HepG2 (cell line): ENCODE measurements around the gene MRPS10. TPM values are rescaled to one million over a fixed set of nuclear protein-coding genes. Genes with fewer than 3 reads are reported as not detected.

Experiments
- ADNP ChIP-seq: sonication (generic); formaldehyde crosslinking; IDR thresholded peaks from 2 replicates; pipeline ENCODE4 v1.4.0; 2020; ENCODE audit warnings: missing genetic modification reagents
- BCL3 ChIP-seq: sonication (generic); formaldehyde crosslinking; IDR thresholded peaks from 2 replicates; pipeline ENCODE4 v1.5.1; 2020; ENCODE audit warnings: mild to moderate bottlenecking, missing genetic modification reagents, moderate library complexity
- ELF4 ChIP-seq: sonication (generic); formaldehyde crosslinking; IDR thresholded peaks from 2 replicates; pipeline ENCODE4 v1.5.0; 2020; ENCODE audit warnings: missing genetic modification reagents, mild to moderate bottlenecking, moderate library complexity, borderline replicate concordance
- FOXP4 ChIP-seq: sonication (generic); formaldehyde crosslinking; IDR thresholded peaks from 2 replicates; pipeline ENCODE4 v1.4.0; 2020; ENCODE audit warnings: missing genetic modification reagents
- KLF11 ChIP-seq: IDR thresholded peaks from 2 replicates; pipeline ENCODE4 v1.6.1; 2016; ENCODE audit warnings: missing compliant biosample characterization
- KLF12 ChIP-seq: sonication (generic); formaldehyde crosslinking; IDR thresholded peaks from 2 replicates; pipeline ENCODE4 v1.4.0; 2020; ENCODE audit warnings: missing genetic modification reagents, borderline replicate concordance
- KLF13 ChIP-seq: sonication (generic); formaldehyde crosslinking; IDR thresholded peaks from 2 replicates; pipeline ENCODE4 v1.4.0; 2020; ENCODE audit warnings: mild to moderate bottlenecking, missing genetic modification reagents
- RBM39 ChIP-seq: fragments of 200-400 bp; formaldehyde crosslinking; IDR thresholded peaks from one replicate; pipeline ENCODE4 v1.6.1; 2018; ENCODE audit warnings: antibody characterized with exemption, mild to moderate bottlenecking, low read depth, low read length; ENCODE audit not compliant: poor library complexity, severe bottlenecking
- SOX13 ChIP-seq, 3 experiments: fragments of 450-650 bp in 1 of 3; sonication (generic) in 1 of 3; formaldehyde crosslinking in 1 of 3; IDR thresholded peaks in 2 of 3; conservative IDR thresholded peaks in 1 of 3; 2 replicates each; pipeline versions ENCODE4 v1.5.0 to v1.6.1; 2016 to 2020; ENCODE audit warnings: antibody characterized with exemption in 1 of 3, mild to moderate bottlenecking in 1 of 3, missing compliant biosample characterization in 1 of 3, missing genetic modification reagents in 1 of 3, moderate library complexity in 1 of 3
- STAG1 ChIP-seq: sonication (generic); formaldehyde crosslinking; IDR thresholded peaks from 2 replicates; pipeline ENCODE4 v1.4.0; 2020; ENCODE audit warnings: missing genetic modification reagents
- ZBTB46 ChIP-seq: sonication (generic); formaldehyde crosslinking; IDR thresholded peaks from 2 replicates; pipeline ENCODE4 v1.4.0; 2020; ENCODE audit warnings: mild to moderate bottlenecking, missing genetic modification reagents, borderline replicate concordance
- ZNF281 ChIP-seq: sonication (generic); formaldehyde crosslinking; IDR thresholded peaks from 2 replicates; pipeline ENCODE4 v1.4.0; 2020; ENCODE audit warnings: missing genetic modification reagents, borderline replicate concordance
- ZNF337 ChIP-seq: sonication (generic); formaldehyde crosslinking; IDR thresholded peaks from 2 replicates; pipeline ENCODE4 v1.5.1; 2020; ENCODE audit warnings: missing genetic modification reagents, low read depth, mild to moderate bottlenecking, borderline replicate concordance
- ZNF512 ChIP-seq: sonication (generic); formaldehyde crosslinking; IDR thresholded peaks from 2 replicates; pipeline ENCODE4 v1.4.0; 2020; ENCODE audit warnings: mild to moderate bottlenecking, missing genetic modification reagents
- ZNF576 ChIP-seq: sonication (generic); formaldehyde crosslinking; IDR thresholded peaks from 2 replicates; pipeline ENCODE4 v1.4.0; 2020; ENCODE audit warnings: mild to moderate bottlenecking, missing genetic modification reagents
- ZNF616 ChIP-seq: sonication (generic); formaldehyde crosslinking; IDR thresholded peaks from 2 replicates; pipeline ENCODE4 v1.5.0; 2020; ENCODE audit warnings: low read depth, mild to moderate bottlenecking, missing genetic modification reagents
- ZNF644 ChIP-seq: IDR thresholded peaks from 2 replicates; pipeline ENCODE4 v1.6.1; 2016; ENCODE audit warnings: low read depth
- polyA plus RNA-seq, 8 experiments: library from polyadenylated mRNA; depleted of rRNA in 3 of 8; stranded (reverse) in 7 of 8; unstranded in 1 of 8; fragments of >200 nt; fragmentation: Illumina TruSeq in 4 of 8; extraction: Trizol in 4 of 8; gene quantifications; 2 replicates each; pipeline versions ENCODE4 v1.2.1 to v1.2.3, GENCODE V29; 2011 to 2016; ENCODE audit warnings: low read depth in 4 of 8, missing spikeins in 1 of 8, mixed read lengths in 1 of 8; ENCODE audit not compliant: insufficient read depth in 1 of 8
- total RNA-seq, 5 experiments: library from RNA; depleted of rRNA; stranded (reverse); fragments of >200 nt; fragmentation: Illumina TruSeq; extraction: Trizol; gene quantifications; 2 replicates each; pipeline ENCODE4 v1.2.3, GENCODE V29; 2016; ENCODE audit warnings: low read depth in 1 of 5

MRPS10 gene
- total and polyA plus RNA-seq, 2 of the 13 experiments (the other 11 are each of a cell fraction or from before 2014, with no cell fraction given): 31.7 to 54.6 TPM

- TF ChIP-seq ZNF512 (no peak), ZBTB46 (CRISPR knock-in tag) (no peak), ZNF644 (CRISPR knock-in tag) (no peak), ELF4 (CRISPR knock-in tag) (no peak), ADNP (CRISPR knock-in tag) (peak; percentile 82; the same call in 1 of the 2 replicates), KLF13 (CRISPR knock-in tag) (no peak), SOX13 (IDR thresholded peaks at IDR 0.05) (no peak), SOX13 (CRISPR knock-in tag; conservative IDR thresholded peaks at IDR 0.05 in 1 of 2, IDR thresholded peaks at IDR 0.05 in 1 of 2) (peak in 1 of 2 experiments; percentile 54; a peak in 1 of 4 replicates), RBM39 (no peak), STAG1 (CRISPR knock-in tag) (no peak), FOXP4 (CRISPR knock-in tag) (peak; percentile 64), KLF11 (CRISPR knock-in tag) (no peak), BCL3 (no peak), ZNF337 (no peak), ZNF281 (CRISPR knock-in tag) (no peak), KLF12 (peak; percentile 56; the same call in 1 of the 2 replicates), ZNF576 (CRISPR knock-in tag) (0 out of 2 replicates have a peak, but pooled peaks have one; percentile 36), ZNF616 (no peak)
Observed at GRCh38 chr6:42217519-42218367, at the start of gene MRPS10 (continued).
